ENCODE data around the gene COX7C.

Gene COX7C

GRCh38 chr5:86665984-86666760, 48.4 kb downstream of the COX7C start:
- no peak overlapping the region for H3K4me3 ChIP-seq (ENCODE audit: low read depth, low read length)
- no peak for TF ChIP-seq CTCF (IDR thresholded peaks at IDR 0.05; ENCODE audit: borderline replicate concordance, insufficient read depth, low read depth, low read length)

GRCh38 chr5:86666981-86667380, 49.2 kb downstream of the COX7C start:
- TF ChIP-seq CTCF (IDR thresholded peaks at IDR 0.05; ENCODE audit: borderline replicate concordance, insufficient read depth, low read depth, low read length) = no peak
- no peak overlapping the region for H3K4me3 ChIP-seq (ENCODE audit: low read depth, low read length)

Data from GM12875 (cell line).